H1 (cell line): Measurements from ENCODE around the gene TP53I13. TPM values are rescaled to one million over a fixed set of nuclear protein-coding genes. Genes with fewer than 3 reads are reported as not detected.
A peak's percentile ranks its signal among the peaks of the same experiment; 100 is the strongest.

ENCODE experiments used
- CTCF ChIA-PET: fragments of 300-600 bp; sonication (Branson Sonifier 250); formaldehyde crosslinking; loops from one replicate; lab custom pipeline; 2021; ENCODE audit not compliant: partially characterized antibody; lab: Charles Lee
- POLR2A ChIA-PET: fragments of 300-600 bp; sonication (Branson Sonifier 250); formaldehyde crosslinking; loops from one replicate; lab custom pipeline; 2021; ENCODE audit warnings: inconsistent platforms; ENCODE audit not compliant: partially characterized antibody; lab: Charles Lee
- DNase-seq, 2 experiments: peaks; one replicate each; pipeline versions ENCODE4 v3.0.0 to v3.0.0-alpha.2; 2010 to 2022; ENCODE audit warnings: low spot score in 2 of 2, low read depth in 1 of 2, mixed read lengths in 1 of 2
- FAIRE-seq: peaks from 2 replicates; lab custom pipeline; 2011; peaks lifted over from hg19 to GRCh38; lab: Jason Lieb, UNC
- H2AFZ ChIP-seq: 2 replicates; pipeline ENCODE4 v1.8.1; 2012; ENCODE audit warnings: low read length, inconsistent platforms
- H2AK5ac ChIP-seq: 2 replicates; pipeline ENCODE4 v1.6.1; 2013; ENCODE audit warnings: low read depth, low read length
- H2BK120ac ChIP-seq: replicated peaks from 2 replicates; pipeline ENCODE3; 2013; ENCODE audit warnings: low read depth, low read length, inconsistent platforms
- H2BK12ac ChIP-seq: 2 replicates; pipeline ENCODE4 v1.6.1; 2013; ENCODE audit warnings: low read depth, low read length
- H2BK15ac ChIP-seq: 2 replicates; pipeline ENCODE4 v1.6.1; 2013; ENCODE audit warnings: low read length
- H2BK20ac ChIP-seq: 2 replicates; pipeline ENCODE4 v1.6.1; 2013; ENCODE audit warnings: low read length
- H2BK5ac ChIP-seq: 2 replicates; pipeline ENCODE4 v1.6.1; 2013; ENCODE audit warnings: low read depth, low read length
- H3K14ac ChIP-seq: 2 replicates; pipeline ENCODE4 v1.6.1; 2013; ENCODE audit warnings: inconsistent platforms; ENCODE audit not compliant: insufficient read length
- H3K18ac ChIP-seq: 2 replicates; pipeline ENCODE4 v1.6.1; 2013; ENCODE audit warnings: low read length; ENCODE audit errors: extremely low read depth
- H3K23ac ChIP-seq: 2 replicates; pipeline ENCODE4 v1.6.1; 2013; ENCODE audit warnings: inconsistent platforms; ENCODE audit not compliant: insufficient read length
- H3K23me2 ChIP-seq: 2 replicates; pipeline ENCODE4 v1.6.1; 2013; ENCODE audit warnings: low read depth, low read length
- H3K27ac ChIP-seq: 2 replicates; pipeline ENCODE4 v1.6.1; 2011; ENCODE audit warnings: low read depth, low read length, inconsistent platforms
- H3K27me3 ChIP-seq, 4 experiments: replicated peaks in 1 of 4; 1 replicate in 1 of 4; 2 replicates in 3 of 4; pipeline versions ENCODE4 v1.6.1 to v1.8.1; 2011 to 2013; ENCODE audit warnings: low read length in 3 of 4, mild to moderate bottlenecking in 3 of 4, inconsistent platforms in 2 of 4, mixed read lengths in 2 of 4, moderate library complexity in 1 of 4; ENCODE audit not compliant: control insufficient read depth in 3 of 4, insufficient read depth in 3 of 4; ENCODE audit errors: extremely low read depth in 1 of 4
- H3K36me3 ChIP-seq, 4 experiments: 2 replicates each; pipeline versions ENCODE4 v1.6.1 to v1.8.1; 2011 to 2013; ENCODE audit warnings: mild to moderate bottlenecking in 4 of 4, low read length in 3 of 4, moderate library complexity in 2 of 4, control low read depth in 1 of 4, inconsistent platforms in 1 of 4; ENCODE audit not compliant: insufficient read depth in 4 of 4, control insufficient read depth in 2 of 4
- H3K4ac ChIP-seq: replicated peaks from 2 replicates; pipeline ENCODE3; 2013; ENCODE audit warnings: low read length, low read depth, mixed read lengths, inconsistent platforms; ENCODE audit not compliant: insufficient read length
- H3K4me1 ChIP-seq, 4 experiments: replicated peaks in 1 of 4; 1 replicate in 1 of 4; 2 replicates in 3 of 4; pipeline versions ENCODE4 v1.6.1 to v1.8.1; 2011 to 2013; ENCODE audit warnings: low read length in 3 of 4, inconsistent platforms in 2 of 4, mixed read lengths in 1 of 4; ENCODE audit not compliant: insufficient read depth in 4 of 4, control insufficient read depth in 3 of 4
- H3K4me2 ChIP-seq, 2 experiments: 2 replicates each; pipeline versions ENCODE4 v1.6.1 to v1.8.1; 2011 to 2013; ENCODE audit warnings: low read depth in 2 of 2, low read length in 2 of 2, control low read depth in 1 of 2, inconsistent platforms in 1 of 2, mild to moderate bottlenecking in 1 of 2; ENCODE audit not compliant: insufficient read depth in 1 of 2
- H3K4me3 ChIP-seq, 4 experiments: fragments of 200-600, 300-600 bp in 1 of 4; sonication (generic), shearing (Covaris generic), sonication (Bioruptor Twin) in 1 of 4; 2 replicates each; pipeline versions ENCODE4 v1.5.1 to v1.8.1; 2011 to 2016; ENCODE audit warnings: low read length in 4 of 4, low read depth in 3 of 4, control low read depth in 2 of 4, inconsistent platforms in 2 of 4, mild to moderate bottlenecking in 2 of 4, mixed read lengths in 1 of 4, moderate library complexity in 1 of 4; ENCODE audit not compliant: insufficient read depth in 2 of 4; ENCODE audit errors: extremely low read depth in 1 of 4
- H3K56ac ChIP-seq: replicated peaks from 2 replicates; pipeline ENCODE3; 2013; ENCODE audit warnings: low read depth, mild to moderate bottlenecking, mixed read lengths, low read length, inconsistent platforms; ENCODE audit not compliant: insufficient read length
- H3K79me1 ChIP-seq: 2 replicates; pipeline ENCODE4 v1.6.1; 2013; ENCODE audit warnings: low read depth, low read length, control low read depth
- H3K79me2 ChIP-seq, 2 experiments: 2 replicates each; pipeline versions ENCODE4 v1.6.1 to v1.8.1; 2012 to 2013; ENCODE audit warnings: low read length in 2 of 2, mild to moderate bottlenecking in 2 of 2, inconsistent platforms in 1 of 2; ENCODE audit not compliant: insufficient read depth in 2 of 2, control insufficient read depth in 1 of 2
- H3K9ac ChIP-seq, 4 experiments: replicated peaks in 1 of 4; 1 replicate in 1 of 4; 2 replicates in 3 of 4; pipeline versions ENCODE4 v1.6.1 to v1.8.1; 2011 to 2013; ENCODE audit warnings: low read depth in 3 of 4, low read length in 3 of 4, control low read depth in 2 of 4, mild to moderate bottlenecking in 2 of 4, moderate library complexity in 2 of 4, inconsistent platforms in 1 of 4; ENCODE audit errors: extremely low read depth in 1 of 4
- H3K9me3 ChIP-seq, 2 experiments: 2 replicates each; pipeline versions ENCODE4 v1.6.1 to v1.8.1; 2012 to 2013; ENCODE audit warnings: mild to moderate bottlenecking in 2 of 2, moderate library complexity in 2 of 2, control low read depth in 1 of 2, inconsistent platforms in 1 of 2, low read depth in 1 of 2, low read length in 1 of 2, mixed read lengths in 1 of 2; ENCODE audit not compliant: insufficient read depth in 2 of 2
- H4K20me1 ChIP-seq, 2 experiments: replicated peaks in 1 of 2; 2 replicates each; pipeline versions ENCODE3 to v1.8.1; 2011 to 2013; ENCODE audit warnings: inconsistent platforms in 2 of 2, low read length in 2 of 2, mild to moderate bottlenecking in 1 of 2; ENCODE audit not compliant: insufficient read depth in 2 of 2, control insufficient read depth in 1 of 2
- H4K5ac ChIP-seq: 2 replicates; pipeline ENCODE4 v1.6.1; 2013; ENCODE audit warnings: low read length, low read depth, mixed read lengths, inconsistent platforms; ENCODE audit not compliant: insufficient read length
- H4K8ac ChIP-seq: 2 replicates; pipeline ENCODE4 v1.8.0; 2013; ENCODE audit warnings: mild to moderate bottlenecking, moderate library complexity, low read length, inconsistent platforms; ENCODE audit not compliant: insufficient read depth; ENCODE audit errors: extremely low read depth
- H4K91ac ChIP-seq: replicated peaks from 2 replicates; pipeline ENCODE3; 2013; ENCODE audit warnings: low read length, mixed read lengths, inconsistent platforms; ENCODE audit not compliant: insufficient read length
- ASH2L ChIP-seq: fragments of 200-600, 300-600 bp; sonication (generic); IDR thresholded peaks from one replicate; pipeline ENCODE4 v1.7.1; 2017; ENCODE audit warnings: low read length
- SP1 ChIP-seq: IDR thresholded peaks from 2 replicates; pipeline ENCODE4 v1.6.1; 2011; ENCODE audit warnings: low read depth, low read length
- SP2 ChIP-seq: IDR thresholded peaks from 2 replicates; pipeline ENCODE4 v1.6.1; 2012; ENCODE audit warnings: mild to moderate bottlenecking, low read length, inconsistent platforms
- SP4 ChIP-seq: IDR thresholded peaks from 2 replicates; pipeline ENCODE4 v1.6.1; 2012; ENCODE audit warnings: low read length, inconsistent platforms
- TBP ChIP-seq: IDR thresholded peaks from 2 replicates; pipeline ENCODE4 v1.6.1; 2011; ENCODE audit warnings: low read depth, low read length, improper control_type of control experiment
- WGBS, 2 experiments: shearing (Covaris generic) in 1 of 2; methylation state at CpG; one replicate each; pipeline versions ENCODE4 v1.1.6 to v1.1.7; 2013 to 2015; ENCODE audit warnings: low lambda C conversion rate in 2 of 2, mixed read lengths in 2 of 2, inconsistent platforms in 1 of 2, low coverage in 1 of 2, missing lambda C conversion rate in 1 of 2; ENCODE audit not compliant: insufficient replicate concordance in 2 of 2, insufficient coverage in 1 of 2, insufficient read length in 1 of 2; ENCODE audit errors: extremely low coverage in 1 of 2, missing lambda C conversion rate in 1 of 2; 5-methylcytosine and 5-hydroxymethylcytosine counted together
- polyA plus RNA-seq, 7 experiments: library from polyadenylated mRNA; depleted of rRNA in 3 of 7; stranded (reverse) in 5 of 7; unstranded in 2 of 7; fragments of >200 nt in 5 of 7; fragments of 200-250 nt in 2 of 7; gene quantifications; 1 replicate in 5 of 7; 2 replicates in 1 of 7; 4 replicates in 1 of 7; pipeline versions ENCODE4 v1.2.1 to v1.2.3, GENCODE V29; 2011 to 2013; ENCODE audit warnings: missing spikeins in 2 of 7, mixed read lengths in 2 of 7
- total RNA-seq: library from RNA; stranded (reverse); fragmentation: NEBNext Ultra II Directional; extraction: Animal tissue kit (Norgen Biotek cat#: 25700); gene quantifications from 2 replicates; pipeline ENCODE4 v1.2.1, GENCODE V29; 2021

Gene TP53I13
- total and polyA plus RNA-seq, 2 of the 8 experiments (the other 6 are each of a cell fraction or from before 2014, with no cell fraction given): 22.4 to 35.7 TPM

DNA sequence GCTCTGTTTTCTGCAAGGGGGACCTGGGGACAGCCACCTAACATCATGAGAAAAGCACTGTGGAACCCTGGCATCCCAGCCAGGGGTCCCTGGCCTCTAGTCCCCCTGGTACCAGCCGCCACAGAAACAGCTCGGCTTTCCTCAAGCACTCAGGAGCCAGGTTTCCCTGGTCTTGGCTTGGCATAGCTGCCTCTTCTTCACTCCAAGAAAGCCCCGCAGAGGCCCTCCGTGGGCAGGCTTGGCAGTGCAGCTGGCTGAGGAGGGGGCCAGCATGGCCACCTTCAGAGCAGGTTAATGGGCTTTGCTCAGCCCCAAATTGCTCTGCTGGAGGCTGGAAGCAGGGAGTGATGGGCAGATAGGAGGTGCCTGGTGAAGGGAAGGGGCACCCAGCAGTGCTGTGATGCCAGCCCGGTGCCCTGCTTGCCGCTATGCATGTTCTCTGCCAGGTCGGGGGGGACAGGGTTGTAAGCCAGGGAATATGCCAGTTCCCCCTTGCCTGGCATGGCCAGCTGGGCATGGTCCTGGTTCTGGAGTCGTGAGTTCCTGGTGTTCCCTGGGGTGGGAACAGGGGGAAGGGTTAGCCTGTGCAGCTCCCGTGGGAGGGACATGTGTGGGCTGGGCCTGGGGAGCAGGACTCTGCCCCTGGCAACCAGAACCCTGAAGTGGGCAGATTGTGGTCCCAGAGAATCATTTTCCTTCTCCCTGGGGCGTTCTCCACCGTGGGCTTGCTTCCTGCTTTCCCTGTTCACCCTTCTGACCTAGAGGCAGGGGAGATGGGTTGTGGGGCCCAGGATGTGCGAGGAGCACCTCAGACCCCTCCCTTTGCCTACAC, 27.7 kb downstream of the TP53I13 start:
- WGBS, 2 experiments: 80% methylated on average over 12 of the region's 12 CpGs; no CpG with 5 or more reads in 1 of the 2 experiments
- no peak for FAIRE-seq
- no peak for TF ChIP-seq SP2
- TF ChIP-seq ASH2L: no peak
- TF ChIP-seq TBP: no peak
- no peak for TF ChIP-seq SP1
- no peak for TF ChIP-seq SP4
- Histone ChIP-seq H4K91ac (peak overlapping the region; percentile 82), H3K79me1 (peaks cover 9% of the 10 kb centered on the region), H3K9ac (no peak overlapping the region), H2AK5ac (peak overlapping the region; percentile 85; the same call in 1 of the 2 replicates), H3K27me3 (no peaks in the 10 kb centered on the region), H3K4me2 (peak overlapping the region; percentile 57 to 75; a peak in 3 of 4 replicates), H3K4me3 (no peak overlapping the region), H2BK20ac (no peak overlapping the region), H4K8ac (0 out of 2 replicates have a peak overlapping the region, but pooled peaks have one; percentile 9), H3K79me2 (peaks cover 0 to 40% of the 10 kb centered on the region in 2 experiments; a peak in 2 of 4 replicates), H3K36me3 (no peaks in the 10 kb centered on the region), H2BK5ac (0 out of 2 replicates have a peak overlapping the region, but pooled peaks have one; percentile 93), H3K4me1 (peaks cover 10 to 48% (median 32%) of the 10 kb centered on the region in 4 experiments), H3K18ac (peak overlapping the region; percentile 5; the same call in 1 of the 2 replicates), H3K56ac (no peak overlapping the region), H3K9me3 (no peaks in the 10 kb centered on the region), H3K27ac (no peak overlapping the region), H2BK15ac (no peak overlapping the region), H3K14ac (no peak overlapping the region), H2AFZ (no peak overlapping the region), H3K4ac (no peak overlapping the region), H3K23ac (no peak overlapping the region), H4K5ac (no peak overlapping the region), H2BK12ac (peak overlapping the region; percentile 98; the same call in 1 of the 2 replicates), H4K20me1 (peaks cover 0 to 20% of the 10 kb centered on the region in 2 experiments), H2BK120ac (peak overlapping the region; percentile 26), H3K23me2 (peaks cover 18% of the 10 kb centered on the region)
- ChIA-PET POLR2A (interaction anchor here (0.6 to 1.3 kb wide), 3 partner anchors 11 to 120 kb away, joined by 3 to 4 read pairs (median 3); no protein-coding TSS in a partner anchor), CTCF (interaction anchor here (1.0 to 8.1 kb wide), 7 partner anchors 13 to 335 kb away, joined by 3 to 74 read pairs (median 4); no protein-coding TSS in a partner anchor)
- DNase-seq: no peak
